Kidney (tissue), 14 donors: ENCODE measurements around the gene ANKMY1. TPM values are rescaled to one million over a fixed set of nuclear protein-coding genes. Genes with fewer than 3 reads are reported as not detected.

Source experiments
- DNase-seq, 5 donors: peaks; one replicate each; pipeline ENCODE4 v3.0.0-alpha.2; 2013 to 2020
- FAIRE-seq: peaks from 2 replicates; lab custom pipeline; 2012; peaks lifted over from hg19 to GRCh38; lab: Jason Lieb, UNC
- H3K27ac ChIP-seq, 2 donors: one replicate each; pipeline ENCODE4 v1.7.0; 2013; ENCODE audit warnings: low read depth in 2 of 2, low read length in 2 of 2, inconsistent platforms in 1 of 2
- H3K27me3 ChIP-seq: one replicate; pipeline ENCODE4 v1.7.1; 2013; ENCODE audit warnings: low read length, inconsistent platforms; ENCODE audit not compliant: control insufficient read depth, insufficient read depth
- H3K36me3 ChIP-seq, 3 donors: one replicate each; pipeline versions ENCODE4 v1.7.0 to v1.7.1; 2013; ENCODE audit warnings: low read length in 3 of 3, control low read depth in 1 of 3, inconsistent platforms in 1 of 3; ENCODE audit not compliant: insufficient read depth in 3 of 3, control insufficient read depth in 2 of 3
- H3K4me1 ChIP-seq, 3 donors: one replicate each; pipeline versions ENCODE4 v1.7.0 to v1.7.1; 2013; ENCODE audit warnings: low read length in 3 of 3, inconsistent platforms in 1 of 3, low read depth in 1 of 3; ENCODE audit not compliant: control insufficient read depth in 2 of 3, insufficient read depth in 2 of 3
- H3K4me3 ChIP-seq, 3 donors: one replicate each; pipeline versions ENCODE4 v1.7.0 to v1.8.1; 2013; ENCODE audit warnings: low read length in 3 of 3, control low read depth in 1 of 3, inconsistent platforms in 1 of 3
- H3K9ac ChIP-seq, 3 donors: one replicate each; pipeline versions ENCODE4 v1.7.0 to v1.7.1; 2013; ENCODE audit warnings: low read length in 3 of 3, control low read depth in 1 of 3, inconsistent platforms in 1 of 3
- H3K9me3 ChIP-seq, 3 donors: one replicate each; pipeline versions ENCODE4 v1.7.0 to v1.7.1; 2013; ENCODE audit warnings: low read length in 3 of 3, control low read depth in 1 of 3, inconsistent platforms in 1 of 3; ENCODE audit not compliant: control insufficient read depth in 2 of 3, insufficient read depth in 1 of 3
- intact Hi-C: fragments of 100-400 bp; cut with DNase I; formaldehyde crosslinking; loops from one replicate; pipeline ENCODE4 v1.11.1; 2022
- polyA plus RNA-seq: library from polyadenylated mRNA; stranded (reverse); fragments of 350-450 nt; fragmentation: Illumina TruSeq; extraction: RNeasy Lipid Tissue Mini Kit (QIAGEN cat#74804); gene quantifications from one replicate; pipeline ENCODE4 v1.2.3, GENCODE V29; 2014; ENCODE audit warnings: low read depth, low replicate concordance; ENCODE audit not compliant: insufficient read depth
- total RNA-seq: library from RNA; stranded (reverse); fragmentation: NEBNext Ultra II Directional; extraction: Animal tissue kit (Norgen Biotek cat#: 25700); gene quantifications from one replicate; pipeline ENCODE4 v1.2.1, GENCODE V29; 2021
- TF ChIP-seq, protein P1 (sequence below): IDR thresholded peaks from 3 replicates; pipeline ENCODE4 v1.5.1; 2012; ENCODE audit warnings: mild to moderate bottlenecking, moderate library complexity, borderline replicate concordance; ENCODE audit not compliant: insufficient read depth; ENCODE audit errors: extremely low read depth
- donor health status: control.
- donor health status: control.
- donor health status: control.
- donor health status: control.
- donor health status: control.
- donor health status: DM: yes; HTN: yes; CAD: no.
- donor health status: Normal renal cell carcinoma (clear cell type).

ANKMY1 gene
- total and polyA plus RNA-seq, 2 donors from 2014 or later: 3.0 to 22.1 TPM

DNA sequence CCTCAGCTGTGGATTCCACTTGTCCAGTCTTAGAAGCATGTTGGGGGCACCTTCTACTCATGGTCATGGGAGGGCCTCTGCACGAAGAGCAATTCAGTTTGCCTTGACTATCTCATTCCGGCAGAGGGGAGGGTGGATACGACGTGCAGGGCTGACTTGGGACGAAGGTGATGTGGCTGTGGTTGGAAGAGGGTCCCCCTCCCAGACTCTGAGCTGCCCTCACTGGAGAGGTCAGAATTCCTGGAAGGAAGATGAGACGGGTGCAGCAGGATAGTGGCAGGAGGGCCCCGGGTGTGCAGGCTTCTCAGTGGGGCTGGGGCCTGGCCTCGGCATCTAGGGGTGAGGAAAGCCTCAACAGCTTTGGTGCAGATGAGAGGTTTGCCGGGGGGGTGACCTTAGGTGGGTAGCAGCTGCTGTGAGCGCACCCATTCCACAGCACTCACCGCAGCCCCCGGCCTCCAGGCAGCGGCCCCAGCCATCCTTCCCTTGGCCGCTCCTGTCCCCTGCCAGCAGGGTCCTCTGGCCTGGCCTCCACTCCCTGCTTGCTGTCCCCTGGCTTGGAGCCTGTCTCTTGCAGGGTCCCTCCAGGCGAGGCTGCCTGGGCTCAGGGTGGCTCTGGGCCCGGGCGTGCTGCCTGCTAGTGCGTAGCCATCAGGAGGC lies 13.7 kb upstream of the ANKMY1 start:
- Histone ChIP-seq H3K9me3 (no peaks in the 10 kb centered on the region), H3K27ac (no peak overlapping the region), H3K27me3 (no peaks in the 10 kb centered on the region), H3K9ac (no peak overlapping the region), H3K36me3 (peaks cover 0 to 5% (median 4%) of the 10 kb centered on the region in 3 donors), H3K4me3 (no peak overlapping the region), H3K4me1 (peaks cover 0 to 24% (median 11%) of the 10 kb centered on the region in 3 donors)
- TF ChIP-seq, protein P1, sequence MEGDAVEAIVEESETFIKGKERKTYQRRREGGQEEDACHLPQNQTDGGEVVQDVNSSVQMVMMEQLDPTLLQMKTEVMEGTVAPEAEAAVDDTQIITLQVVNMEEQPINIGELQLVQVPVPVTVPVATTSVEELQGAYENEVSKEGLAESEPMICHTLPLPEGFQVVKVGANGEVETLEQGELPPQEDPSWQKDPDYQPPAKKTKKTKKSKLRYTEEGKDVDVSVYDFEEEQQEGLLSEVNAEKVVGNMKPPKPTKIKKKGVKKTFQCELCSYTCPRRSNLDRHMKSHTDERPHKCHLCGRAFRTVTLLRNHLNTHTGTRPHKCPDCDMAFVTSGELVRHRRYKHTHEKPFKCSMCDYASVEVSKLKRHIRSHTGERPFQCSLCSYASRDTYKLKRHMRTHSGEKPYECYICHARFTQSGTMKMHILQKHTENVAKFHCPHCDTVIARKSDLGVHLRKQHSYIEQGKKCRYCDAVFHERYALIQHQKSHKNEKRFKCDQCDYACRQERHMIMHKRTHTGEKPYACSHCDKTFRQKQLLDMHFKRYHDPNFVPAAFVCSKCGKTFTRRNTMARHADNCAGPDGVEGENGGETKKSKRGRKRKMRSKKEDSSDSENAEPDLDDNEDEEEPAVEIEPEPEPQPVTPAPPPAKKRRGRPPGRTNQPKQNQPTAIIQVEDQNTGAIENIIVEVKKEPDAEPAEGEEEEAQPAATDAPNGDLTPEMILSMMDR: no peak
- intact Hi-C loops: no loop called here
- FAIRE-seq (no peak), DNase-seq (peak in 1 of 5 donors; percentile 67)

DNA sequence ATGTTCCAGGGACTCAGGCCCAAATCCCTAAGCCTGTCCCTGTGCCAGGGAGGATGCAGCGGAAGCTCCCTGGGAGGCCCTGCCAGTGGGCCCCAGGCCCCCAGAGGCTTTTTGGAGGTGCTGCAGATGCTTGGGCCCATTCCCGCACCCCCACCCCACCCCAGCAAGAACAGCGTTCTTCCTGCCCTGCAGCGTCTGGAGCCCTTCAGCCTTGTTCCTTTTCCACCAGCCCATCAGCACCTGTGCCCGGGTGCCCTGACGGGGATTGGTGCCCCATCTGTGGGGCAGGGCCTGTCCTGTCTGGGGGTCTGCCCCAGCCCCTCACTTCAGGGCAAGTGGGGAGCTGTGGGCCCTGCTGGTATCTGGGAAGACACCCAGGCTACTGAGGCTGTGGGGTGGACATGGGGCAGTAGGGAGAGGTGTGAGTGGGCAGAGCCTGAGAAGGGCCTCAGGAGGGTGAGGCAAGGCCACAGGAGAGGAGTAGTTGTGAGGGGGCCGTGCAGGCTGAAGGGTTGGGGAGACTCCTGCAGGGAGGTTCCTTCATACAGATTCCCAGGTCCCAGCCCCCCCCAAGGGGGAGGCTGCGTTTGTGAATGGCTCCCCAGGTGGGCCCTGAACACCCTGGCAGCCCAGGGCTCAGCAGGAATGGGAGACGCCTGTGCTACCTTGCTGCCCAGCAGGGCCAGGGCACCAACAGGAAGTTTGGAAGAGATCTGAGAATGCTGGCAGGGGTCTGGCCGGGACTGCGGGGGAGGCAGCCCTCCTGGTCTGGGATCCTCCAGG lies 12.9 kb upstream of the ANKMY1 start:
- Histone ChIP-seq H3K9ac (no peak overlapping the region), H3K4me1 (peaks cover 0 to 29% (median 17%) of the 10 kb centered on the region in 3 donors), H3K9me3 (no peaks in the 10 kb centered on the region), H3K4me3 (no peak overlapping the region), H3K27me3 (no peaks in the 10 kb centered on the region), H3K36me3 (peaks cover 0 to 4% (median 0%) of the 10 kb centered on the region in 3 donors), H3K27ac (no peak overlapping the region)
- intact Hi-C loops: no loop called here
- TF ChIP-seq, protein P1: no peak
- FAIRE-seq (no peak), DNase-seq (peak in 1 of 5 donors; percentile 71)

DNA sequence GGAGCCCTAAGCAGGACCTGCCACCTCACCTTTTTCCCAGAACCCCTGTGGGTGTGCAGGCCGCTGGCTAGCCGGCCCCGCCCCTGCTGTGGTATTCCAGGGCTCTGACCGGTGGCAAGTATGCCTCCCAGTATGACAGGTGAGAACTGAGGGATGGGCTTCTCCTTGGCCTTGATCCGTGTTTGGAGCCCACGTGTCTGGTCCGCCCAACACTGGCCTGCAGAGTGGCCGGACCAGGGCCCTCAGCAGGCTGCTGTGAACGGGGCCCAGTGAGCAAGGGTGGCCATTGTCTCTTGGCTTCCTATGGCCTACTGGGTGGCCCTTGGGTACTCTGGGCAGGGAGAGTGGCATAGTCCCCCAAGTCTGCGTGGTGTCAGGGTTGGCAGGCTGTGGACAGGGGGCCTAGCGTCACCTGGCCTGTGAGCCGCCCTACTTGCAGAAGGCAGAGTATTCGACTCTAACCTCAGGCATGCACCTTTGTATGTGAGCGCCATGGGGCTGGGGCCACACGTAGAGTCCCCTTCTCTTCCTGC lies 12.3 kb upstream of the ANKMY1 start:
- Histone ChIP-seq H3K27me3 (no peaks in the 10 kb centered on the region), H3K4me1 (peaks cover 0 to 36% (median 22%) of the 10 kb centered on the region in 3 donors), H3K9me3 (no peaks in the 10 kb centered on the region), H3K9ac (no peak overlapping the region), H3K27ac (no peak overlapping the region), H3K36me3 (peaks cover 0 to 4% (median 0%) of the 10 kb centered on the region in 3 donors), H3K4me3 (peak overlapping the region in 1 of 3 donors; percentile 72)
- TF ChIP-seq, protein P1: no peak
- intact Hi-C loops: no loop called here
- DNase-seq (no peak), FAIRE-seq (no peak)
